ENCODE measurements around the gene RTP3.

DNA sequence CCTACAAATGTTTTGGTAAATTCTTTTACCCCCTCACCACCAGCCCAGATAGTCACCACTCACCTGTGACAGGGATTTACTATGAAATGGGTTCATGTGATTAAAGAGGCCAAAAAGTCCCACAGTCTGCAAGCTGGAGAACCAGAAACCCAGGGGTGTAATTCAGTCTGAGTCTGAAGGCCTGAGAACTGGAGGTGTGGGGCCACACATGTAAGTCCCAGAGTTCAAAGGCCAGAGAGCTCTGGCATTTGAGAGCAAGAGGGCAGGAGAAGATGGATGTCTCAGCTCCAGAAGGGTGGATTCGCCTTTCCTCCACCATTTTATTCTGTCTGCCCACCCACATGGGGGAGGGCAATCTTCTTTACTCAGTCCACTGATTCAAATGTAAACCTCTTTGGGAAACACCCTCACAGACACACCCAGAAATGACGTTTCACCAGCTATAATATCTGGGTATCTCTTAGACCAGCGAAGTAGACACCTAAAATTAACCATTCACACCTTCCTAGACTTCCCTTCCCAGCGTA is 11.9 kb downstream of the RTP3 start:
- TF ChIP-seq, protein P1, sequence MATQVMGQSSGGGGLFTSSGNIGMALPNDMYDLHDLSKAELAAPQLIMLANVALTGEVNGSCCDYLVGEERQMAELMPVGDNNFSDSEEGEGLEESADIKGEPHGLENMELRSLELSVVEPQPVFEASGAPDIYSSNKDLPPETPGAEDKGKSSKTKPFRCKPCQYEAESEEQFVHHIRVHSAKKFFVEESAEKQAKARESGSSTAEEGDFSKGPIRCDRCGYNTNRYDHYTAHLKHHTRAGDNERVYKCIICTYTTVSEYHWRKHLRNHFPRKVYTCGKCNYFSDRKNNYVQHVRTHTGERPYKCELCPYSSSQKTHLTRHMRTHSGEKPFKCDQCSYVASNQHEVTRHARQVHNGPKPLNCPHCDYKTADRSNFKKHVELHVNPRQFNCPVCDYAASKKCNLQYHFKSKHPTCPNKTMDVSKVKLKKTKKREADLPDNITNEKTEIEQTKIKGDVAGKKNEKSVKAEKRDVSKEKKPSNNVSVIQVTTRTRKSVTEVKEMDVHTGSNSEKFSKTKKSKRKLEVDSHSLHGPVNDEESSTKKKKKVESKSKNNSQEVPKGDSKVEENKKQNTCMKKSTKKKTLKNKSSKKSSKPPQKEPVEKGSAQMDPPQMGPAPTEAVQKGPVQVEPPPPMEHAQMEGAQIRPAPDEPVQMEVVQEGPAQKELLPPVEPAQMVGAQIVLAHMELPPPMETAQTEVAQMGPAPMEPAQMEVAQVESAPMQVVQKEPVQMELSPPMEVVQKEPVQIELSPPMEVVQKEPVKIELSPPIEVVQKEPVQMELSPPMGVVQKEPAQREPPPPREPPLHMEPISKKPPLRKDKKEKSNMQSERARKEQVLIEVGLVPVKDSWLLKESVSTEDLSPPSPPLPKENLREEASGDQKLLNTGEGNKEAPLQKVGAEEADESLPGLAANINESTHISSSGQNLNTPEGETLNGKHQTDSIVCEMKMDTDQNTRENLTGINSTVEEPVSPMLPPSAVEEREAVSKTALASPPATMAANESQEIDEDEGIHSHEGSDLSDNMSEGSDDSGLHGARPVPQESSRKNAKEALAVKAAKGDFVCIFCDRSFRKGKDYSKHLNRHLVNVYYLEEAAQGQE (IDR thresholded peaks at IDR 0.05; ENCODE audit: insufficient read depth in 1 of 2, low read depth in 2 of 2, low read length in 1 of 2): no peak
- TF ChIP-seq POLR2AphosphoS5 (IDR thresholded peaks at IDR 0.05; ENCODE audit: low read depth, low read length) (no peak), CTCF (IDR thresholded peaks at IDR 0.05) (no peak), SIN3A (IDR thresholded peaks at IDR 0.05; ENCODE audit: borderline replicate concordance, insufficient read depth, low read depth, low read length) (no peak), TCF7L2 (IDR thresholded peaks at IDR 0.05; ENCODE audit: low read depth, low read length) (no peak)

All from Panc1 (cell line).